Right cardiac atrium (tissue), 5 donors: Measurements from ENCODE around the gene SLC35C1. TPM values are rescaled to one million over a fixed set of nuclear protein-coding genes. Genes with fewer than 3 reads are reported as not detected.

ENCODE experiments used
- ATAC-seq, 2 donors: fragments of 200-7000 bp; cut with Tn5 transposase; one replicate each; pipeline versions ENCODE4 v1.8.0 to v1.9.1; 2020; ENCODE audit warnings: moderate library complexity in 2 of 2, mild to moderate bottlenecking in 1 of 2
- DNase-seq, 3 donors: peaks; one replicate each; pipeline ENCODE4 v3.0.0-alpha.2; 2020
- H3K27ac ChIP-seq: one replicate; pipeline ENCODE4 v1.5.1; 2013; ENCODE audit warnings: mild to moderate bottlenecking, low read length, control low read depth, moderate library complexity
- H3K27me3 ChIP-seq: one replicate; pipeline ENCODE4 v1.6.1; 2013; ENCODE audit not compliant: control insufficient read depth, insufficient read depth
- H3K4me1 ChIP-seq: one replicate; pipeline ENCODE4 v1.6.1; 2013; ENCODE audit warnings: low read length; ENCODE audit not compliant: control insufficient read depth, insufficient read depth
- H3K4me3 ChIP-seq: one replicate; pipeline ENCODE4 v1.5.1; 2013; ENCODE audit warnings: low read length, control low read depth
- H3K9me3 ChIP-seq: one replicate; pipeline ENCODE4 v1.6.1; 2013; ENCODE audit warnings: low read length; ENCODE audit not compliant: control insufficient read depth
- WGBS: extraction: QIAGEN DNeasy Blood & Tissue Kit; methylation state at CpG from one replicate; pipeline ENCODE4 v1.1.7; 2013; 5-methylcytosine and 5-hydroxymethylcytosine counted together
- intact Hi-C, 4 donors: fragments of 100-400 bp; cut with DNase I; formaldehyde crosslinking; loops; one replicate each; pipeline versions ENCODE4 v1.11.0 to v1.14.0; 2022 to 2023
- polyA plus RNA-seq: library from polyadenylated mRNA; stranded (reverse); fragments of 200-250 nt; gene quantifications from one replicate; pipeline ENCODE4 v1.2.3, GENCODE V29; 2013
- total RNA-seq, 4 donors: library from RNA; stranded (reverse); fragmentation: NEBNext Ultra II Directional; extraction: Animal tissue kit (Norgen Biotek cat#: 25700); gene quantifications; one replicate each; pipeline ENCODE4 v1.2.1, GENCODE V29; 2021
- donor health status: healthy with polysubstance abuse.
- donor health status: DM: no; HTN: yes; CAD: no.
- donor health status: DM: no; HTN: no; CAD: no.
- donor health status: DM: no; HTN: yes; CAD: no; lungs with severe emphysema.
- donor health status: DM: yes; HTN: yes; CAD: no.

The SLC35C1 gene
- total and polyA plus RNA-seq, 5 donors = 7.3 to 11.4 (median 8.9) TPM

- no peak for ATAC-seq
- H3K4me1 ChIP-seq = no peaks in the 10 kb centered on the region
- no peaks in the 10 kb centered on the region for H3K27me3 ChIP-seq
- WGBS = 80% methylated on average over 2 of the region's 2 CpGs
- H3K4me3 ChIP-seq = no peak overlapping the region
- H3K27ac ChIP-seq = no peak overlapping the region
- H3K9me3 ChIP-seq = no peaks in the 10 kb centered on the region
- intact Hi-C loops = no loop called here
- DNase-seq = no peak
Observed at GRCh38 chr11:45786272-45786671, 18.7 kb upstream of the SLC35C1 start.

- H3K27ac ChIP-seq = no peak overlapping the region
- no peak for ATAC-seq
- H3K27me3 ChIP-seq = no peaks in the 10 kb centered on the region
- no peaks in the 10 kb centered on the region for H3K4me1 ChIP-seq
- 86% methylated on average over 3 of the region's 3 CpGs for WGBS
- intact Hi-C loops = no loop called here
- H3K9me3 ChIP-seq = no peaks in the 10 kb centered on the region
- DNase-seq = no peak
- no peak overlapping the region for H3K4me3 ChIP-seq
Observed at GRCh38 chr11:45788887-45789286, 16.1 kb upstream of the SLC35C1 start.

GRCh38 chr11:45791524-45791923 is 13.4 kb upstream of the SLC35C1 start:
- Histone ChIP-seq H3K4me3 (no peak overlapping the region), H3K27me3 (no peaks in the 10 kb centered on the region), H3K9me3 (no peaks in the 10 kb centered on the region), H3K4me1 (no peaks in the 10 kb centered on the region), H3K27ac (no peak overlapping the region)
- DNase-seq (no peak), ATAC-seq (no peak)
- intact Hi-C loops = no loop called here
- 89% methylated on average over 1 of the region's 1 CpG for WGBS

DNA sequence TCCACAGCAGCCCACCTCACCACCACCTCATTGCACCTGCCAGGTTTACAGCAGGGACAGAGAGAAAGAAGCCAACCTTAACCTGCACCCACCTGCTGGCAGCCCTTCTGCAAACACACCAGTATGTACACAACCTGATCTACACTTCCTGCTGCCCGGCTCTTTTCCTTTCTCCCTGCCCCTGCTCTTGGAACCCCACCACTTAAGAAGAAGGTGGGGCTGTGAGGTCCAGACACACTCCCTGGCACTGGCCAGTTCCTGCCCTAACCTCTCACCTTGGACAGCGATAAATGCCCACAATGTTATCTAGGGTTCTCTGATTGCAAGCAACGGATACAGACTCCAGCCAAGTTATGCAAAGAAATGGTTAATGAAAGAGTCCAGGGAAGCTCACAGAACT is 10.8 kb upstream of the SLC35C1 start:
- Histone ChIP-seq H3K9me3 (no peaks in the 10 kb centered on the region), H3K4me1 (no peaks in the 10 kb centered on the region), H3K27ac (no peak overlapping the region), H3K4me3 (no peak overlapping the region), H3K27me3 (no peaks in the 10 kb centered on the region)
- DNase-seq (no peak), ATAC-seq (no peak)
- 25% methylated on average over 3 of the region's 3 CpGs for WGBS
- intact Hi-C loops = no loop called here

DNA sequence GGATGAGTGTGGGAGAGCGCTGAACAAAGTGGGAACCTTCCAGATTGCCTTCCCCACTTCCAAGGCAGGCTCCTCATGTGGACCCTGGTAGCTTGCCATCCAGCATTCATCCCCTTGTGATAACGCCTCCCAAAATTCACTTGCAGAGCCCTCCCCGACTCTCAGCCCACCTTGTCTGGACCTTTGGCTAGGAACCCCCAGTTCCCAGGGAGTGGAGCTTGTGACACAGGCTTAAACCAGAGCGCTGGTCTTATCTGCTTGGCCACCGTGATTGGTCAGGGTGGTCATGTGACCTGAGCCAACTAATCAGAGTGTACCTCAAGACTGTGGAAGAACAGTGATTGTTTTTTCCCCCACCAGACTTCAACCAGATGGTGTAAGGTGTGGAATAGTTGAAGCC is 9.6 kb upstream of the SLC35C1 start:
- ATAC-seq = no peak
- Histone ChIP-seq H3K27me3 (no peaks in the 10 kb centered on the region), H3K4me3 (no peak overlapping the region), H3K27ac (no peak overlapping the region), H3K9me3 (no peaks in the 10 kb centered on the region), H3K4me1 (no peaks in the 10 kb centered on the region)
- 88% methylated on average over 5 of the region's 5 CpGs for WGBS
- no peak for DNase-seq
- intact Hi-C loops = no loop called here

GRCh38 chr11:45796461-45796861 is 8.5 kb upstream of the SLC35C1 start:
- DNase-seq = no peak
- intact Hi-C loops = no loop called here
- Histone ChIP-seq H3K4me1 (no peaks in the 10 kb centered on the region), H3K4me3 (no peak overlapping the region), H3K27ac (no peak overlapping the region), H3K27me3 (no peaks in the 10 kb centered on the region), H3K9me3 (no peaks in the 10 kb centered on the region)
- 84% methylated on average over 8 of the region's 8 CpGs for WGBS
- no peak for ATAC-seq

DNA sequence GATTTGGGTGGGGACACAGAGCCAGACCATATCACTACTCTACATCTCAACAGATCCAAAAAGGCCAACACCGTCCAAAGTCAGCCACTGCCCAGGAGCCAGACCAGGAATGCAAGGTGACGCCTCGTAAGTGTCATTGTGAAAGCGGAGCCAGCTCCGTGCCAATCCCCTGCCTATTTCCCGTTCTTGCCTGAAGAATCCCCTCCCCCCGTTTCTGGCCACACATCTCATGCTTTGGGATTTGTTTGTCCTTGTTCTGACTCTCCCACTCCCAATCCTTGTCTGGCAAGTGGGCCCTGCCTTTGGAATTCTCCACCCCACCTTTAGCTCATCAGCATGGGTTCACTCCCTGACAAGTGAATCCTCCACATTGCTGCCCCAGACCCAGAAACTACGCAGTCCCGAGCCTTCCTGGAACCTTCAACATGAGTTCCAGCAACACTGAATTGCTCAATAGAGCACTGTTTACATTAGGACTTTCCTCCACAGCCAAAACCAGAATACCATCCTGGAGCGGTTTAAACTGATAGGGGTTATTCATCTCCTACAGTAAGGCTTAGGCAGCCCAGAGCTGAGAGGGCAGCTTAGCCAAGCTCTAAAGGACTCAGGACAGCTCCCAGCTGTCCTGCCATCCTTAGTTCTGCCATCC is 6.0 kb upstream of the SLC35C1 start:
- ATAC-seq (no peak), DNase-seq (no peak)
- WGBS = 83% methylated on average over 10 of the region's 10 CpGs
- no peak overlapping the region for H3K4me3 ChIP-seq
- H3K27ac ChIP-seq = no peak overlapping the region
- no peaks in the 10 kb centered on the region for H3K4me1 ChIP-seq
- H3K9me3 ChIP-seq = no peaks in the 10 kb centered on the region
- intact Hi-C loops = no loop called here
- no peaks in the 10 kb centered on the region for H3K27me3 ChIP-seq

DNA sequence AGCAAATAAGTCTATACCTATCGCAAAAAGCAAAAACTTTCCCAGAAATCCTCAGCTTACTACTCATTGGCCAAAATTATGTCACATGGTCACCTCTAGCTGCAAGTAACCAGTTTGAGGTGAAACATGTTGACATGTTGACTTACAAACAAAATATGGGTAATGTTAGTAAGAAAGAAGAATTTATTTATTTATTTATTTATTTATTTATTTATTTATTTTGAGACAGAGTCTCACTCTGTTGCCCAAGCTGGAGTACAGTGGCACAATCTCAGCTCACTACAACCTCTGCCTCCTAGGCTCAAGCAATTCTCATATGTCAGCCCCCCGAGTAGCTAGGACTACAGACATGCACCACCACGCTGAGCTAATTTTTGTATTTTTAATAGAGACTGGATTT is 5.4 kb upstream of the SLC35C1 start:
- H3K4me3 ChIP-seq = no peak overlapping the region
- intact Hi-C loops = no loop called here
- no peaks in the 10 kb centered on the region for H3K27me3 ChIP-seq
- ATAC-seq (no peak), DNase-seq (no peak)
- no peak overlapping the region for H3K27ac ChIP-seq
- H3K9me3 ChIP-seq = no peaks in the 10 kb centered on the region
- WGBS = 99% methylated on average over 3 of the region's 3 CpGs
- H3K4me1 ChIP-seq = no peaks in the 10 kb centered on the region

- H3K9me3 ChIP-seq = no peaks in the 10 kb centered on the region
- intact Hi-C loops = no loop called here
- no peak for ATAC-seq
- no peaks in the 10 kb centered on the region for H3K27me3 ChIP-seq
- DNase-seq = no peak
- no peak overlapping the region for H3K4me3 ChIP-seq
- WGBS = 91% methylated on average over 2 of the region's 2 CpGs
- no peaks in the 10 kb centered on the region for H3K4me1 ChIP-seq
- no peak overlapping the region for H3K27ac ChIP-seq
Observed at GRCh38 chr11:45800261-45800660, 4.7 kb upstream of the SLC35C1 start.

DNA sequence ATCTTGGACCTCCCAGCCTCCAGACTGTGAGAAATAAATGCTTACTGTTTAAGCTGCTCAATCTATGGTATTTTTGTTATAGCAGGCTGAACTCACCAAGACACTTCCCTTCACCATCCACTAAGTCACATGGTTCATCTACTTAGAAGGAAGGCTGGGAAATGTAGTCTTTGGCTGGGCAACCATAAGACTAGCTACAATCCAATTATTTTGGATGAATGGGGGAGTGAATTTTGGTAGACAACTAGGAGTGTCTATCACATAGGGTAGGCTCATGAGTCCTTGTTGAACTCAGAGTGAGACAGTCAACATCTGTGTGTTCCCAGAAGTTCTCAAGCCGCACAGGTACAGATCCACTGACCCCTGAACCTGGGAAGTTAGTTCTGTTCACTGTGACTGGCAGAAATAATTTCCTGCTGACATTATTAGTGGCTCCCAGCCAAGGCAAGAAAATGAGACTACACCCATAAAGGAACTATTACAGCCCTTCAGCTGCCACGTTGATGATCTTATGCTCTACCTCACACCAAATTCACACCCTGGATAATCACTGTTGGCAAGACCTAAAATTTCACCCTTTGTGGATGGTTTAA is 3.1 kb upstream of the SLC35C1 start:
- peaks cover 8% of the 10 kb centered on the region for H3K4me1 ChIP-seq
- ATAC-seq (no peak), DNase-seq (no peak)
- H3K27ac ChIP-seq = no peak overlapping the region
- intact Hi-C loops = no loop called here
- no peaks in the 10 kb centered on the region for H3K27me3 ChIP-seq
- no peak overlapping the region for H3K4me3 ChIP-seq
- no peaks in the 10 kb centered on the region for H3K9me3 ChIP-seq
- WGBS = 67% methylated on average over 2 of the region's 2 CpGs

DNA sequence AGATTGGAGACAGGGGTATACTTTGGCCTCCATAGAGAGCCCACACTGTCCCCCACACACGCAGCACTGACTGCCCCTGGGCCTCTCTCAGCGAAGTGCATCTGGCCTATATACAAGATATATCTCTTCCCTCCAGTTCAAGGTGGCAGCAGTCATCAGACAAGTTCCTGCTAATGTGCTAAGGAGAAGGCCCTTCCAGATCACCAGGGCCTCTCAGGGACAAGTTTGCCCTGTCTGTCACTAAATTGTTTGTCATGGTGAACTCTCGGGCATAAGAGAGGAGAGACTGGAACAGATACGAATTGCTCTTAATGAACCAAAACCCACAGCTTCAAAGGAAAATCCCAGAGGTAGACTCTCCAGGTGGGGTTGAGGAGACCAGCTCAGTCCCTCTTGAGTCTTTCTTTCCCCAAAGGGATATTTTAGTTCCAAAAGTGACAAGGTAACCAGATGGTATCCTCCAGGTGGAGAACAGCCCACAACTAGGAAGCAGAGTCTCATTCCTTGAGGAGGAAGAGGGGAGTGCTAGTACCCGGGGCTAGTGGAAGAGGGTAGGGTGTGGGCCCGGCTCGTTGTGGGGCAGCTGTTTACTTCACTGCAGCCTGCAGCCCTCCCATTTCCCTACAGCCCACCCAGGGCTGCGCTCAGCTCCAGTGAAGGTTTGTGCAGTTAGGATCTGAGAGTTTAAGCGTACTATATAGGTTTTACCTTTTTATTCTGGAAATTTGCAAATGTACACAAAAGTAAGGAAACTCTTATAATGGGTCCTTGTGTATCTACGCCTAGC is 2.2 kb upstream of the SLC35C1 start:
- no peaks in the 10 kb centered on the region for H3K9me3 ChIP-seq
- H3K4me1 ChIP-seq = peaks cover 12% of the 10 kb centered on the region
- WGBS = 94% methylated on average over 10 of the region's 10 CpGs
- no peak overlapping the region for H3K27ac ChIP-seq
- DNase-seq (no peak), ATAC-seq (no peak)
- intact Hi-C loops = no loop called here
- no peak overlapping the region for H3K4me3 ChIP-seq
- H3K27me3 ChIP-seq = no peaks in the 10 kb centered on the region
